ENCODE results near the gene PLEKHO2. TPM values are rescaled to one million over a fixed set of nuclear protein-coding genes. Genes with fewer than 3 reads are reported as not detected.

The PLEKHO2 gene
- total and polyA plus RNA-seq, 2 of the 8 experiments (the other 6 are each of a cell fraction or from before 2014, with no cell fraction given), result 16.9 to 20.1 TPM

DNA sequence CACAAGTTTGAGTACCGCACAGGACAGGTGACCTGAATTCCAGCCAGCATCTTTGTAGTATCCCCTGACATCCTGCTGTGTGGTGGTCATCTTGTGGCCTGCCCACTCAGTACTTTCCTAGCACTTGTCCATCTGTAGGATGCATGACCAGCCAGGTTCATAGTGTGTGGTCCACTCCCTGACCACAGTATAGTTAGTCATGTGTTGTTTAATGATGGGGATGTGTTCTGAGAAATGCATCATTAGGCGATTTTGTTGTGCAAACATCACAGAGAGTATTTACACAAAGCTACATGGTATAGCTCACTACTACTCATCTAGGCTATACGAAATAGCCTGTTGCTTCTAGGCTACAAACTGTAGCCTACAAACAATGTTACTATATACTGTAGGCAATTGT, 49.4 kb upstream of the PLEKHO2 start:
- Histone ChIP-seq H3K9me3 (ENCODE audit: insufficient read depth in 2 of 2, low read depth in 1 of 2, low read length in 1 of 2) (no peaks in the 10 kb centered on the region), H4K91ac (replicated peaks; ENCODE audit: insufficient read length, low read length) (no peak overlapping the region), H2BK12ac (ENCODE audit: low read depth, low read length) (no peak overlapping the region), H3K4ac (replicated peaks; ENCODE audit: insufficient read length, low read depth, low read length) (no peak overlapping the region), H3K27me3 (replicated peaks in 1 of 4; ENCODE audit: control insufficient read depth in 3 of 4, extremely low read depth in 1 of 4, insufficient read depth in 3 of 4, low read length in 3 of 4) (no peaks in the 10 kb centered on the region), H4K20me1 (replicated peaks in 1 of 2; ENCODE audit: control insufficient read depth in 1 of 2, insufficient read depth in 2 of 2, low read length in 2 of 2) (no peaks in the 10 kb centered on the region), H2BK5ac (ENCODE audit: low read depth, low read length) (no peak overlapping the region), H4K8ac (ENCODE audit: extremely low read depth, insufficient read depth, low read length) (no peak overlapping the region), H3K79me2 (ENCODE audit: control insufficient read depth in 1 of 2, insufficient read depth in 2 of 2, low read length in 2 of 2) (no peaks in the 10 kb centered on the region), H3K36me3 (ENCODE audit: control insufficient read depth in 2 of 4, insufficient read depth in 4 of 4, low read length in 3 of 4) (no peaks in the 10 kb centered on the region), H3K79me1 (ENCODE audit: low read depth, low read length) (no peaks in the 10 kb centered on the region), H3K4me3 (ENCODE audit: extremely low read depth in 1 of 4, insufficient read depth in 2 of 4, low read depth in 3 of 4, low read length in 4 of 4) (no peak overlapping the region), H4K5ac (ENCODE audit: insufficient read length, low read depth, low read length) (no peak overlapping the region), H2BK20ac (ENCODE audit: low read length) (no peak overlapping the region), H3K14ac (ENCODE audit: insufficient read length) (no peak overlapping the region), H2BK120ac (replicated peaks; ENCODE audit: low read depth, low read length) (no peak overlapping the region), H3K23ac (ENCODE audit: insufficient read length) (no peak overlapping the region), H3K4me2 (ENCODE audit: insufficient read depth in 1 of 2, low read depth in 2 of 2, low read length in 2 of 2) (no peak overlapping the region), H2AFZ (ENCODE audit: low read length) (no peak overlapping the region), H3K56ac (replicated peaks; ENCODE audit: insufficient read length, low read depth, low read length) (no peak overlapping the region), H3K18ac (ENCODE audit: extremely low read depth, low read length) (no peak overlapping the region), H2BK15ac (ENCODE audit: low read length) (no peak overlapping the region), H3K27ac (ENCODE audit: low read depth, low read length) (no peak overlapping the region), H3K23me2 (ENCODE audit: low read depth, low read length) (no peaks in the 10 kb centered on the region), H3K9ac (replicated peaks in 1 of 4; ENCODE audit: extremely low read depth in 1 of 4, low read depth in 3 of 4, low read length in 3 of 4) (no peak overlapping the region), H3K4me1 (replicated peaks in 1 of 4; ENCODE audit: control insufficient read depth in 3 of 4, insufficient read depth in 4 of 4, low read length in 3 of 4) (no peaks in the 10 kb centered on the region), H2AK5ac (ENCODE audit: low read depth, low read length) (no peak overlapping the region)
- CTCF ChIA-PET (ENCODE audit: partially characterized antibody), result interaction anchor here (1.0 to 4.3 kb wide), 6 partner anchors 10 to 42 kb away, joined by 3 to 21 read pairs (median 4); no protein-coding TSS in a partner anchor
- no peak for FAIRE-seq
- no peak for DNase-seq (ENCODE audit: low read depth in 1 of 2, low spot score in 2 of 2)
- TF ChIP-seq JUND (IDR thresholded peaks at IDR 0.05; ENCODE audit: low read length) (no peak), CTBP2 (IDR thresholded peaks at IDR 0.05; ENCODE audit: borderline replicate concordance, insufficient read depth, insufficient read length, low read length) (no peak), FOSL1 (IDR thresholded peaks at IDR 0.05; ENCODE audit: insufficient read depth, low read depth, low read length) (no peak), CBX5 (IDR thresholded peaks at IDR 0.05; ENCODE audit: low read depth, low read length) (no peak), YY1 (IDR thresholded peaks at IDR 0.05; ENCODE audit: low read depth, low read length) (no peak), CREB1 (IDR thresholded peaks at IDR 0.05) (no peak), EP300 (IDR thresholded peaks at IDR 0.05; ENCODE audit: borderline replicate concordance in 1 of 2, low read depth in 2 of 2, low read length in 2 of 2) (no peak)
- 96% methylated on average over 3 of the region's 3 CpGs; no CpG with 5 or more reads in 1 of the 2 experiments for WGBS, 2 experiments (ENCODE audit: extremely low coverage in 1 of 2, insufficient coverage in 1 of 2, insufficient read length in 1 of 2, insufficient replicate concordance in 2 of 2, low coverage in 1 of 2, low lambda C conversion rate in 2 of 2, missing lambda C conversion rate in 1 of 2)
- POLR2A ChIA-PET (ENCODE audit: partially characterized antibody), result interaction anchor here (0.6 to 25.1 kb wide), 3 partner anchors 11 to 442 kb away, joined by 3 to 748 read pairs (median 74); no protein-coding TSS in a partner anchor

All from H1 (cell line).